SK-N-MC (cell line): ENCODE results near the gene FHIT.

Experiments used
- DNase-seq: peaks from one replicate; pipeline ENCODE4 v3.0.0-alpha.2; 2011; ENCODE audit warnings: low read depth, low spot score
- H3K27ac ChIP-seq: fragments of 200-600 bp; sonication (generic); 2 replicates; pipeline ENCODE4 v1.5.1; 2016; ENCODE audit warnings: mixed run types
- H3K36me3 ChIP-seq: fragments of 200-600 bp; sonication (generic); 2 replicates; pipeline ENCODE4 v1.6.1; 2017; ENCODE audit warnings: antibody characterized with exemption, low read length, mixed read lengths; ENCODE audit not compliant: insufficient read depth
- H3K4me3 ChIP-seq: fragments of 200-600 bp; sonication (generic); 2 replicates; pipeline ENCODE4 v1.5.1; 2016
- H3K9ac ChIP-seq: fragments of 200-600 bp; sonication (generic); 2 replicates; pipeline ENCODE4 v1.8.0; 2017; ENCODE audit warnings: mixed run types, mixed read lengths; ENCODE audit not compliant: insufficient read length
- H3K9me3 ChIP-seq: fragments of 200-600 bp; sonication (generic); 2 replicates; pipeline ENCODE4 v1.6.1; 2017; ENCODE audit warnings: low read depth, mild to moderate bottlenecking, antibody characterized with exemption, low read length, moderate library complexity, mixed read lengths
- EZH2 ChIP-seq: fragments of 200-600 bp; sonication (generic); IDR thresholded peaks from one replicate; pipeline ENCODE4 v1.6.1; 2017; ENCODE audit warnings: antibody characterized with exemption
- FOXP2 ChIP-seq: optimal IDR thresholded peaks from 2 replicates; pipeline ENCODE3; 2011; ENCODE audit warnings: mild to moderate bottlenecking, moderate library complexity; ENCODE audit not compliant: insufficient read depth; ENCODE audit errors: extremely low read length, control extremely low read depth
- POLR2AphosphoS5 ChIP-seq: IDR thresholded peaks from 2 replicates; pipeline ENCODE4 v1.6.1; 2012; ENCODE audit warnings: mild to moderate bottlenecking, low read depth, low read length, borderline replicate concordance

FHIT gene

GRCh38 chr3:59836531-59836930 lies 1414.7 kb downstream of the FHIT start:
- Histone ChIP-seq H3K9me3 (no peaks in the 10 kb centered on the region), H3K4me3 (no peak overlapping the region), H3K36me3 (no peaks in the 10 kb centered on the region), H3K27ac (no peak overlapping the region), H3K9ac (no peak overlapping the region)
- no peak for DNase-seq
- TF ChIP-seq FOXP2 = no peak
- TF ChIP-seq EZH2 = no peak

GRCh38 chr3:59832702-59833101 lies 1418.5 kb downstream of the FHIT start:
- no peak for TF ChIP-seq FOXP2
- TF ChIP-seq POLR2AphosphoS5 = no peak
- no peak for TF ChIP-seq EZH2
- Histone ChIP-seq H3K36me3 (no peaks in the 10 kb centered on the region), H3K4me3 (no peak overlapping the region), H3K9me3 (no peaks in the 10 kb centered on the region), H3K9ac (no peak overlapping the region), H3K27ac (no peak overlapping the region)
- no peak for DNase-seq

GRCh38 chr3:59832241-59832640 lies 1419.0 kb downstream of the FHIT start:
- H3K9me3 ChIP-seq = no peaks in the 10 kb centered on the region
- TF ChIP-seq EZH2 (no peak), FOXP2 (no peak), POLR2AphosphoS5 (no peak)
- H3K36me3 ChIP-seq = no peaks in the 10 kb centered on the region
- no peak overlapping the region for H3K27ac ChIP-seq
- no peak for DNase-seq
- H3K4me3 ChIP-seq = no peak overlapping the region
- no peak overlapping the region for H3K9ac ChIP-seq

- TF ChIP-seq POLR2AphosphoS5 = no peak
Measured at GRCh38 chr3:59831394-59831793, 1419.9 kb downstream of the FHIT start.

GRCh38 chr3:59829527-59829926 lies 1421.7 kb downstream of the FHIT start:
- Histone ChIP-seq H3K9ac (no peak overlapping the region), H3K36me3 (no peaks in the 10 kb centered on the region), H3K9me3 (no peaks in the 10 kb centered on the region), H3K27ac (no peak overlapping the region), H3K4me3 (no peak overlapping the region)
- TF ChIP-seq FOXP2 (no peak), POLR2AphosphoS5 (no peak), EZH2 (no peak)
- no peak for DNase-seq

More at GRCh38 chr3:59831394-59831793, 1419.9 kb downstream of the FHIT start:
- no peak for DNase-seq
- Histone ChIP-seq H3K36me3 (no peaks in the 10 kb centered on the region), H3K9me3 (no peaks in the 10 kb centered on the region), H3K9ac (no peak overlapping the region), H3K4me3 (no peak overlapping the region), H3K27ac (no peak overlapping the region)

- H3K9me3 ChIP-seq = no peaks in the 10 kb centered on the region
- no peak overlapping the region for H3K9ac ChIP-seq
- H3K4me3 ChIP-seq = no peak overlapping the region
- TF ChIP-seq POLR2AphosphoS5 = no peak
- TF ChIP-seq FOXP2 = no peak
- TF ChIP-seq EZH2 = no peak
- H3K27ac ChIP-seq = no peak overlapping the region
- no peaks in the 10 kb centered on the region for H3K36me3 ChIP-seq
- no peak for DNase-seq
Measured at GRCh38 chr3:59824876-59825275, 1426.4 kb downstream of the FHIT start.

- Histone ChIP-seq H3K4me3 (no peak overlapping the region), H3K9me3 (no peaks in the 10 kb centered on the region), H3K9ac (no peak overlapping the region), H3K36me3 (no peaks in the 10 kb centered on the region), H3K27ac (no peak overlapping the region)
- DNase-seq = no peak
- no peak for TF ChIP-seq POLR2AphosphoS5
- no peak for TF ChIP-seq EZH2
- TF ChIP-seq FOXP2 = no peak
Measured at GRCh38 chr3:59821274-59821673, 1430.0 kb downstream of the FHIT start.

GRCh38 chr3:59820352-59820934 lies 1430.8 kb downstream of the FHIT start:
- H3K9ac ChIP-seq = no peak overlapping the region
- H3K9me3 ChIP-seq = no peaks in the 10 kb centered on the region
- TF ChIP-seq FOXP2 (no peak), POLR2AphosphoS5 (no peak), EZH2 (no peak)
- H3K36me3 ChIP-seq = no peaks in the 10 kb centered on the region
- H3K4me3 ChIP-seq = no peak overlapping the region
- DNase-seq = no peak
- no peak overlapping the region for H3K27ac ChIP-seq

GRCh38 chr3:59818919-59819300 lies 1432.3 kb downstream of the FHIT start:
- no peak overlapping the region for H3K9ac ChIP-seq
- no peak overlapping the region for H3K27ac ChIP-seq
- no peak for TF ChIP-seq POLR2AphosphoS5
- no peak for TF ChIP-seq EZH2
- TF ChIP-seq FOXP2 = no peak
- H3K4me3 ChIP-seq = no peak overlapping the region
- no peak for DNase-seq
- H3K9me3 ChIP-seq = no peaks in the 10 kb centered on the region
- H3K36me3 ChIP-seq = no peaks in the 10 kb centered on the region
